ENCODE data around the gene D2HGDH. TPM values are rescaled to one million over a fixed set of nuclear protein-coding genes. Genes with fewer than 3 reads are reported as not detected.

The D2HGDH gene
- total and polyA plus RNA-seq, 7 donors = 14.1 to 31.0 (median 20.3) TPM

- peaks cover 16% of the 10 kb centered on the region for H3K4me1 ChIP-seq
- no peak for TF ChIP-seq CTCF (IDR thresholded peaks at IDR 0.05)
- ATAC-seq = peak in 3 of 4 donors; percentile 3 to 9 (median 5)
- DNase-seq = no peak
- intact Hi-C loops (cut with DNase I) = no loop called here
- H3K4me3 ChIP-seq = peak overlapping the region; percentile 28
- WGBS, 3 donors = 46 to 57% (median 56%) methylated on average over 8 of the region's 8 CpGs
- H3K27ac ChIP-seq = peak overlapping the region; percentile 94
- no peaks in the 10 kb centered on the region for H3K9me3 ChIP-seq
- no peaks in the 10 kb centered on the region for H3K27me3 ChIP-seq (ENCODE audit: insufficient read depth in 3 of 3, low read length in 2 of 3)
- H3K36me3 ChIP-seq (ENCODE audit: insufficient read depth in 1 of 2, low read depth in 1 of 2) = peaks cover 0 to 35% of the 10 kb centered on the region in 2 donors
These were observed 6.4 kb upstream of the D2HGDH start for GRCh38 chr2:241728000-241728399.

GRCh38 chr2:241728627-241729026, 5.8 kb upstream of the D2HGDH start:
- Histone ChIP-seq H3K36me3 (ENCODE audit: insufficient read depth in 1 of 2, low read depth in 1 of 2) (peaks cover 0 to 29% of the 10 kb centered on the region in 2 donors), H3K27me3 (ENCODE audit: insufficient read depth in 3 of 3, low read length in 2 of 3) (no peaks in the 10 kb centered on the region), H3K9me3 (no peaks in the 10 kb centered on the region), H3K27ac (peak overlapping the region; percentile 94), H3K4me1 (peaks cover 16% of the 10 kb centered on the region), H3K4me3 (peak overlapping the region; percentile 28)
- WGBS, 3 donors = 21 to 49% (median 34%) methylated on average over 19 of the region's 19 CpGs
- intact Hi-C loops (cut with DNase I) = no loop called here
- ATAC-seq (peak; percentile 93 to 98 (median 95)), DNase-seq (peak; percentile 85 to 90)
- TF ChIP-seq CTCF (IDR thresholded peaks at IDR 0.05) = no peak

GRCh38 chr2:241729868-241730267, 4.6 kb upstream of the D2HGDH start:
- DNase-seq (no peak), ATAC-seq (no peak)
- Histone ChIP-seq H3K36me3 (ENCODE audit: insufficient read depth in 1 of 2, low read depth in 1 of 2) (peaks cover 0 to 17% of the 10 kb centered on the region in 2 donors), H3K27ac (peak overlapping the region; percentile 94), H3K27me3 (ENCODE audit: insufficient read depth in 3 of 3, low read length in 2 of 3) (no peaks in the 10 kb centered on the region), H3K4me3 (no peak overlapping the region), H3K9me3 (no peaks in the 10 kb centered on the region), H3K4me1 (peaks cover 20% of the 10 kb centered on the region)
- intact Hi-C loops (cut with DNase I) = loop anchor here (5.0 to 10.0 kb wide), 3 partner anchors 43 to 875 kb away; partner anchors contain the start of gene DTYMK (in 1 of the 2)
- no peak for TF ChIP-seq CTCF (IDR thresholded peaks at IDR 0.05)
- 86 to 93% (median 88%) methylated on average over 6 of the region's 6 CpGs for whole genome bisulfite sequencing, 3 donors

GRCh38 chr2:241730671-241731293, 3.6 kb upstream of the D2HGDH start:
- intact Hi-C loops (cut with DNase I) = loop anchor here (5.0 to 10.0 kb wide), 3 partner anchors 43 to 876 kb away; partner anchors contain the start of gene DTYMK (in 1 of the 2)
- DNase-seq (no peak), ATAC-seq (no peak)
- H3K4me3 ChIP-seq = no peak overlapping the region
- peaks cover 0 to 9% of the 10 kb centered on the region in 2 donors for H3K36me3 ChIP-seq (ENCODE audit: insufficient read depth in 1 of 2, low read depth in 1 of 2)
- peaks cover 20% of the 10 kb centered on the region for H3K4me1 ChIP-seq
- WGBS, 3 donors = 82 to 89% (median 89%) methylated on average over 12 of the region's 12 CpGs
- no peaks in the 10 kb centered on the region for H3K9me3 ChIP-seq
- H3K27ac ChIP-seq = no peak overlapping the region
- H3K27me3 ChIP-seq (ENCODE audit: insufficient read depth in 3 of 3, low read length in 2 of 3) = no peaks in the 10 kb centered on the region
- no peak for TF ChIP-seq CTCF (IDR thresholded peaks at IDR 0.05)

Measured in psoas muscle (tissue), 8 donors.